K562 (cell line): Measurements from ENCODE around the gene SPEG. TPM values are rescaled to one million over a fixed set of nuclear protein-coding genes. Genes with fewer than 3 reads are reported as not detected.

Source experiments
- BRF1 ChIP-seq: IDR thresholded peaks from 3 replicates; pipeline ENCODE4 v1.6.1; 2011; ENCODE audit warnings: borderline replicate concordance, mild to moderate bottlenecking; ENCODE audit not compliant: insufficient read length; ENCODE audit errors: extremely low read depth
- CAMTA2 ChIP-seq: fragments of 250-450 bp; sonication (Bioruptor Pico); conservative IDR thresholded peaks from 2 replicates; pipeline ENCODE4 v1.5.1; 2022
- CSDE1 ChIP-seq, 2 experiments: fragments of 450-650 bp; IDR thresholded peaks; 2 replicates each; pipeline ENCODE4 v1.6.1; 2016; ENCODE audit warnings: mild to moderate bottlenecking in 1 of 2
- HIVEP1 ChIP-seq: fragments of 250-450 bp; sonication (Bioruptor Pico); IDR thresholded peaks from 2 replicates; pipeline ENCODE4 v1.4.0; 2020; ENCODE audit warnings: mild to moderate bottlenecking
- IRF1 ChIP-seq: sonication (generic); formaldehyde crosslinking; IDR thresholded peaks from 2 replicates; pipeline ENCODE4 v1.8.0; 2022; ENCODE audit warnings: missing genetic modification reagents, mild to moderate bottlenecking, borderline replicate concordance
- KAT2B ChIP-seq: IDR thresholded peaks from one replicate; pipeline ENCODE4 v1.6.1; 2012; ENCODE audit warnings: low read depth, mild to moderate bottlenecking, control low read depth, inconsistent platforms, low read length, moderate library complexity
- KDM5B ChIP-seq: fragments of 200-600 bp; sonication (generic); IDR thresholded peaks from 2 replicates; pipeline ENCODE4 v1.6.1; 2012; ENCODE audit warnings: low read depth, mild to moderate bottlenecking, moderate library complexity, low read length, control low read depth, inconsistent platforms; ENCODE audit not compliant: insufficient replicate concordance
- KHSRP ChIP-seq: fragments of 450-650 bp; IDR thresholded peaks from 2 replicates; pipeline ENCODE4 v1.6.1; 2017
- MYNN ChIP-seq, 2 experiments: sonication (generic); formaldehyde crosslinking in 1 of 2; IDR thresholded peaks; 2 replicates each; pipeline versions ENCODE4 v1.5.0 to v1.6.1; 2016 to 2020; ENCODE audit warnings: antibody characterized with exemption in 1 of 2, missing genetic modification reagents in 1 of 2
- PHF21A ChIP-seq: fragments of 450-650 bp; IDR thresholded peaks from 2 replicates; pipeline ENCODE4 v1.6.1; 2017; ENCODE audit warnings: low read depth, borderline replicate concordance
- PHTF2 ChIP-seq: fragments of 250-450 bp; sonication (Bioruptor Pico); IDR thresholded peaks from 2 replicates; pipeline ENCODE4 v1.5.0; 2021; ENCODE audit warnings: mild to moderate bottlenecking
- POU5F1 ChIP-seq: fragments of 150-350 bp; IDR thresholded peaks from 2 replicates; pipeline ENCODE4 v1.6.1; 2014; ENCODE audit warnings: borderline replicate concordance, low read length, low read depth, mild to moderate bottlenecking; ENCODE audit not compliant: partially characterized antibody
- RNF219 ChIP-seq: fragments of 250-450 bp; sonication (Bioruptor Pico); IDR thresholded peaks from 2 replicates; pipeline ENCODE4 v1.5.0; 2022; ENCODE audit warnings: mild to moderate bottlenecking
- TAF1 ChIP-seq: IDR thresholded peaks from 2 replicates; pipeline ENCODE4 v1.6.1; 2011; ENCODE audit warnings: mild to moderate bottlenecking, low read length, moderate library complexity; ENCODE audit not compliant: insufficient read depth, control insufficient read depth, severe bottlenecking; ENCODE audit errors: extremely low read depth
- TSHZ1 ChIP-seq: fragments of 250-450 bp; sonication (Bioruptor Pico); IDR thresholded peaks from 2 replicates; pipeline ENCODE4 v1.4.0; 2020; ENCODE audit warnings: mild to moderate bottlenecking, moderate library complexity
- USF2 ChIP-seq: sonication (generic); formaldehyde crosslinking; IDR thresholded peaks from 2 replicates; pipeline ENCODE4 v1.5.0; 2020; ENCODE audit warnings: missing genetic modification reagents
- ZKSCAN1 ChIP-seq: fragments of 150-350 bp; IDR thresholded peaks from 2 replicates; pipeline ENCODE4 v1.6.1; 2016; ENCODE audit warnings: low read depth, low read length
- ZKSCAN8 ChIP-seq: fragments of 200-800 bp; sonication (Bioruptor generic); IDR thresholded peaks from 2 replicates; pipeline ENCODE4 v1.6.1; 2016; ENCODE audit warnings: missing genetic modification characterization, missing compliant biosample characterization
- ZNF143 ChIP-seq: sonication (generic); formaldehyde crosslinking; IDR thresholded peaks from 2 replicates; pipeline ENCODE4 v1.9.0; 2022; ENCODE audit warnings: mild to moderate bottlenecking, missing genetic modification reagents
- ZNF3 ChIP-seq: fragments of 250-450 bp; sonication (Bioruptor Pico); IDR thresholded peaks from 2 replicates; pipeline ENCODE4 v1.5.0; 2021; ENCODE audit warnings: mild to moderate bottlenecking, moderate library complexity
- ZNF384 ChIP-seq: IDR thresholded peaks from 2 replicates; pipeline ENCODE4 v1.6.1; 2012; ENCODE audit warnings: low read depth, low read length, improper control_type of control experiment
- ZNF57 ChIP-seq: fragments of 450-650 bp; formaldehyde crosslinking; IDR thresholded peaks from 2 replicates; pipeline ENCODE4 v1.4.0; 2020; ENCODE audit warnings: mild to moderate bottlenecking, moderate library complexity
- ZNF75A ChIP-seq: fragments of 450-650 bp; formaldehyde crosslinking; IDR thresholded peaks from 2 replicates; pipeline ENCODE4 v1.4.0; 2020; ENCODE audit warnings: mild to moderate bottlenecking
- polyA plus RNA-seq, 8 experiments: library from polyadenylated mRNA; depleted of rRNA in 4 of 8; stranded (reverse) in 5 of 8; unstranded in 3 of 8; fragments of >200 nt; fragmentation: Nextera tagmentation in 2 of 8; fragmentation: Illumina TruSeq in 1 of 8; extraction: Ambion mirVana in 2 of 8; extraction: Trizol in 1 of 8; gene quantifications; 2 replicates each; pipeline versions ENCODE4 v1.2.1 to v1.2.3, GENCODE V29; 2011 to 2014; ENCODE audit warnings: inconsistent platforms in 1 of 8, missing spikeins in 1 of 8
- total RNA-seq, 7 experiments: library from RNA; depleted of rRNA in 6 of 7; stranded (reverse); fragments of >200 nt in 6 of 7; fragmentation: Illumina TruSeq in 2 of 7; extraction: Trizol in 2 of 7; gene quantifications; 2 replicates each; pipeline versions ENCODE4 v1.2.1 to v1.2.3, GENCODE V29; 2011 to 2021; ENCODE audit warnings: low replicate concordance in 1 of 7

SPEG gene
- total and polyA plus RNA-seq, 9 of the 15 experiments (the other 6 are each of a cell fraction or from before 2014, with no cell fraction given) = 0.49 to 8.7 (median 3.0) TPM

GRCh38 chr2:219514196-219514761 is 79.6 kb downstream of the SPEG start, which contains the start of gene ASIC4 (continued):
- TF ChIP-seq RNF219 (CRISPR knock-in tag) = no peak
- no peak for TF ChIP-seq ZNF143 (CRISPR knock-in tag)
- TF ChIP-seq ZKSCAN1 = peak; percentile 38; the same call in 1 of the 2 replicates
- TF ChIP-seq ZNF57 (CRISPR knock-in tag) = no peak
- TF ChIP-seq ZNF3 = no peak
- no peak for TF ChIP-seq BRF1
- peak; percentile 55 for TF ChIP-seq TAF1
- TF ChIP-seq KAT2B = no peak
- TF ChIP-seq POU5F1 = no peak
- no peak for TF ChIP-seq ZNF384
- TF ChIP-seq KHSRP = no peak
- no peak for TF ChIP-seq IRF1
- no peak for TF ChIP-seq CAMTA2 (CRISPR knock-in tag)
- TF ChIP-seq TSHZ1 (CRISPR knock-in tag) = no peak
- 0 out of 2 replicates have a peak, but pooled peaks have one; percentile 25 for TF ChIP-seq PHF21A
- no peak for TF ChIP-seq KDM5B
- no peak for TF ChIP-seq USF2 (CRISPR knock-in tag)
- TF ChIP-seq PHTF2 (CRISPR knock-in tag) = no peak
- no peak for TF ChIP-seq ZNF75A
- no peak for TF ChIP-seq CSDE1 (IDR thresholded peaks at IDR 0.05)
- TF ChIP-seq HIVEP1 (CRISPR knock-in tag) = no peak
- TF ChIP-seq ZKSCAN8 = no peak
- peak; percentile 71 for TF ChIP-seq MYNN (IDR thresholded peaks at IDR 0.05)
- no peak for TF ChIP-seq MYNN (CRISPR knock-in tag; IDR thresholded peaks at IDR 0.05)
